Sigmoid colon (tissue), 4 donors: Measurements from ENCODE around the gene DYTN.

Experiments
- EP300 ChIP-seq, 4 donors: sonication (generic); formaldehyde crosslinking; IDR thresholded peaks; one replicate each; pipeline ENCODE4 v1.6.1; 2017; ENCODE audit warnings: antibody characterized with exemption in 4 of 4
- POLR2A ChIP-seq, 2 donors: fragments of 450-650 bp; IDR thresholded peaks; one replicate each; pipeline ENCODE4 v1.6.1; 2016; ENCODE audit warnings: antibody characterized with exemption in 2 of 2, mild to moderate bottlenecking in 2 of 2, moderate library complexity in 2 of 2
- POLR2AphosphoS5 ChIP-seq, 4 donors: sonication (generic); formaldehyde crosslinking; IDR thresholded peaks; one replicate each; pipeline ENCODE4 v1.6.1; 2017; ENCODE audit warnings: antibody characterized with exemption in 4 of 4
- TF ChIP-seq, protein P1 (sequence below), 4 experiments: fragments of 450-650 bp in 3 of 4; fragments of 200-600 bp in 1 of 4; IDR thresholded peaks; one replicate each; pipeline ENCODE4 v1.5.1; 2016 to 2019; ENCODE audit warnings: antibody characterized with exemption in 4 of 4, mild to moderate bottlenecking in 3 of 4, moderate library complexity in 2 of 4

- TF ChIP-seq, protein P1, sequence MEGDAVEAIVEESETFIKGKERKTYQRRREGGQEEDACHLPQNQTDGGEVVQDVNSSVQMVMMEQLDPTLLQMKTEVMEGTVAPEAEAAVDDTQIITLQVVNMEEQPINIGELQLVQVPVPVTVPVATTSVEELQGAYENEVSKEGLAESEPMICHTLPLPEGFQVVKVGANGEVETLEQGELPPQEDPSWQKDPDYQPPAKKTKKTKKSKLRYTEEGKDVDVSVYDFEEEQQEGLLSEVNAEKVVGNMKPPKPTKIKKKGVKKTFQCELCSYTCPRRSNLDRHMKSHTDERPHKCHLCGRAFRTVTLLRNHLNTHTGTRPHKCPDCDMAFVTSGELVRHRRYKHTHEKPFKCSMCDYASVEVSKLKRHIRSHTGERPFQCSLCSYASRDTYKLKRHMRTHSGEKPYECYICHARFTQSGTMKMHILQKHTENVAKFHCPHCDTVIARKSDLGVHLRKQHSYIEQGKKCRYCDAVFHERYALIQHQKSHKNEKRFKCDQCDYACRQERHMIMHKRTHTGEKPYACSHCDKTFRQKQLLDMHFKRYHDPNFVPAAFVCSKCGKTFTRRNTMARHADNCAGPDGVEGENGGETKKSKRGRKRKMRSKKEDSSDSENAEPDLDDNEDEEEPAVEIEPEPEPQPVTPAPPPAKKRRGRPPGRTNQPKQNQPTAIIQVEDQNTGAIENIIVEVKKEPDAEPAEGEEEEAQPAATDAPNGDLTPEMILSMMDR (IDR thresholded peaks at IDR 0.05), result no peak
- TF ChIP-seq POLR2A (IDR thresholded peaks at IDR 0.05) (no peak), POLR2AphosphoS5 (IDR thresholded peaks at IDR 0.05) (no peak), EP300 (IDR thresholded peaks at IDR 0.05) (no peak)
These were observed 38.6 kb upstream of the DYTN start for GRCh38 chr2:206756816-206757215.
